ENCODE measurements around the gene ADAM12. TPM values are rescaled to one million over a fixed set of nuclear protein-coding genes. Genes with fewer than 3 reads are reported as not detected.

The ADAM12 gene
- total RNA-seq, 1 donor from 2014 or later: 3.7 TPM

- H3K4me1 ChIP-seq: no peaks in the 10 kb centered on the region
- intact Hi-C loops (cut with DNase I): no loop called here
- no peaks in the 10 kb centered on the region for H3K9me3 ChIP-seq
- no peak overlapping the region for H3K4me3 ChIP-seq
- no peak for DNase-seq (ENCODE audit: extremely low spot score in 2 of 2)
- TF ChIP-seq POLR2A (IDR thresholded peaks at IDR 0.05) (no peak), CTCF (IDR thresholded peaks at IDR 0.05) (no peak), POLR2AphosphoS5 (IDR thresholded peaks at IDR 0.05; ENCODE audit: insufficient read depth in 1 of 2, low read depth in 1 of 2) (no peak)
- no peaks in the 10 kb centered on the region for H3K36me3 ChIP-seq
- H3K27me3 ChIP-seq: no peaks in the 10 kb centered on the region
- H3K27ac ChIP-seq: no peak overlapping the region
Observed at GRCh38 chr10:126042906-126043305, 345.4 kb downstream of the ADAM12 start.

GRCh38 chr10:126042354-126042753 lies 345.9 kb downstream of the ADAM12 start:
- TF ChIP-seq POLR2AphosphoS5 (IDR thresholded peaks at IDR 0.05; ENCODE audit: insufficient read depth in 1 of 2, low read depth in 1 of 2) (no peak), POLR2A (IDR thresholded peaks at IDR 0.05) (no peak), CTCF (IDR thresholded peaks at IDR 0.05) (no peak)
- no peaks in the 10 kb centered on the region for H3K9me3 ChIP-seq
- H3K4me3 ChIP-seq: no peak overlapping the region
- no peak overlapping the region for H3K27ac ChIP-seq
- H3K36me3 ChIP-seq: no peaks in the 10 kb centered on the region
- no peaks in the 10 kb centered on the region for H3K27me3 ChIP-seq
- H3K4me1 ChIP-seq: no peaks in the 10 kb centered on the region
- no peak for DNase-seq (ENCODE audit: extremely low spot score in 2 of 2)
- intact Hi-C loops (cut with DNase I): no loop called here

- Histone ChIP-seq H3K36me3 (no peaks in the 10 kb centered on the region), H3K4me1 (no peaks in the 10 kb centered on the region), H3K4me3 (no peak overlapping the region), H3K27me3 (no peaks in the 10 kb centered on the region), H3K9me3 (no peaks in the 10 kb centered on the region), H3K27ac (no peak overlapping the region)
- TF ChIP-seq POLR2A (IDR thresholded peaks at IDR 0.05): no peak
- TF ChIP-seq POLR2AphosphoS5 (IDR thresholded peaks at IDR 0.05; ENCODE audit: insufficient read depth in 1 of 2, low read depth in 1 of 2): peak in 1 of 2 donors; percentile 53
- intact Hi-C loops (cut with DNase I): no loop called here
- DNase-seq (ENCODE audit: extremely low spot score in 2 of 2): no peak
Observed at GRCh38 chr10:126041804-126042231, 346.5 kb downstream of the ADAM12 start.

GRCh38 chr10:126041117-126041516 lies 347.2 kb downstream of the ADAM12 start:
- no peak overlapping the region for H3K27ac ChIP-seq
- TF ChIP-seq POLR2AphosphoS5 (IDR thresholded peaks at IDR 0.05; ENCODE audit: insufficient read depth in 1 of 2, low read depth in 1 of 2) (no peak), POLR2A (IDR thresholded peaks at IDR 0.05) (no peak), CTCF (IDR thresholded peaks at IDR 0.05) (no peak)
- intact Hi-C loops (cut with DNase I): no loop called here
- H3K4me3 ChIP-seq: no peak overlapping the region
- H3K27me3 ChIP-seq: no peaks in the 10 kb centered on the region
- no peak for DNase-seq (ENCODE audit: extremely low spot score in 2 of 2)
- no peaks in the 10 kb centered on the region for H3K9me3 ChIP-seq
- no peaks in the 10 kb centered on the region for H3K36me3 ChIP-seq
- H3K4me1 ChIP-seq: no peaks in the 10 kb centered on the region

- Histone ChIP-seq H3K36me3 (no peaks in the 10 kb centered on the region), H3K4me1 (no peaks in the 10 kb centered on the region), H3K4me3 (no peak overlapping the region), H3K27ac (no peak overlapping the region), H3K27me3 (no peaks in the 10 kb centered on the region), H3K9me3 (no peaks in the 10 kb centered on the region)
- intact Hi-C loops (cut with DNase I): no loop called here
- TF ChIP-seq CTCF (IDR thresholded peaks at IDR 0.05): no peak
- no peak for TF ChIP-seq POLR2AphosphoS5 (IDR thresholded peaks at IDR 0.05; ENCODE audit: insufficient read depth in 1 of 2, low read depth in 1 of 2)
- no peak for TF ChIP-seq POLR2A (IDR thresholded peaks at IDR 0.05)
- no peak for DNase-seq (ENCODE audit: extremely low spot score in 2 of 2)
Observed at GRCh38 chr10:126037946-126038345, 350.3 kb downstream of the ADAM12 start.
